IMR-90 (cell line): ENCODE data around the gene IBA57. TPM values are rescaled to one million over a fixed set of nuclear protein-coding genes. Genes with fewer than 3 reads are reported as not detected.
A peak's percentile ranks its signal among the peaks of the same experiment; 100 is the strongest.

Source experiments
- ATAC-seq: fragments of 200-7000 bp; cut with Tn5 transposase; 2 replicates; pipeline ENCODE4 v1.9.1; 2020; ENCODE audit warnings: low read depth, mild to moderate bottlenecking, moderate library complexity
- BruUV-seq: library from RNA; stranded (reverse); fragments of 400-500 nt; replicated peaks from 2 replicates; lab custom pipeline; 2021; lab: Mats Ljungman, UMichigan
- CTCF ChIA-PET: fragments of 300-600 bp; formaldehyde crosslinking; extraction: SDS; loops from one replicate; lab custom pipeline; 2021; ENCODE audit warnings: antibody characterized with exemption; lab: Yijun Ruan, JAX
- POLR2A ChIA-PET: fragments of 300-600 bp; sonication (Branson Sonifier 250); formaldehyde crosslinking; loops from one replicate; lab custom pipeline; 2022; ENCODE audit warnings: antibody characterized with exemption; ENCODE audit not compliant: unreplicated experiment; lab: Charles Lee
- DNase-seq: peaks from one replicate; pipeline ENCODE4 v3.0.0; 2013
- H2AFZ ChIP-seq: replicated peaks from 2 replicates; pipeline ENCODE3; 2013; ENCODE audit warnings: low read length, mild to moderate bottlenecking; ENCODE audit not compliant: poor library complexity
- H2AK5ac ChIP-seq: 2 replicates; pipeline ENCODE4 v1.6.1; 2013; ENCODE audit warnings: low read depth, low read length, inconsistent platforms
- H2AK9ac ChIP-seq: replicated peaks from 2 replicates; pipeline ENCODE3; 2013; ENCODE audit warnings: mild to moderate bottlenecking, low read depth, low read length, moderate library complexity; ENCODE audit not compliant: poor library complexity
- H2BK120ac ChIP-seq: 2 replicates; pipeline ENCODE4 v1.6.1; 2013; ENCODE audit warnings: low read depth, low read length, inconsistent platforms
- H2BK15ac ChIP-seq: 3 replicates; pipeline ENCODE4 v1.6.1; 2013; ENCODE audit warnings: low read depth, low read length, inconsistent platforms
- H2BK20ac ChIP-seq: 2 replicates; pipeline ENCODE4 v1.6.1; 2013; ENCODE audit warnings: low read depth, mild to moderate bottlenecking, inconsistent platforms, low read length, moderate library complexity
- H2BK5ac ChIP-seq: 2 replicates; pipeline ENCODE4 v1.6.1; 2013; ENCODE audit warnings: mild to moderate bottlenecking, low read depth, low read length, inconsistent platforms; ENCODE audit not compliant: poor library complexity, severe bottlenecking
- H3K14ac ChIP-seq: replicated peaks from 2 replicates; pipeline ENCODE4 v1.6.1; 2013; ENCODE audit warnings: low read depth, low read length, inconsistent platforms
- H3K18ac ChIP-seq: 2 replicates; pipeline ENCODE4 v1.6.1; 2013; ENCODE audit warnings: low read depth, low read length, control low read depth
- H3K23ac ChIP-seq: 2 replicates; pipeline ENCODE4 v1.6.1; 2013; ENCODE audit warnings: low read depth, low read length, inconsistent platforms
- H3K27ac ChIP-seq: 2 replicates; pipeline ENCODE4 v1.5.1; 2013; ENCODE audit warnings: mild to moderate bottlenecking, control low read depth, low read length; ENCODE audit not compliant: insufficient read depth
- H3K27me3 ChIP-seq: 2 replicates; pipeline ENCODE4 v1.6.1; 2013; ENCODE audit warnings: low read length; ENCODE audit not compliant: control insufficient read depth, insufficient read depth
- H3K36me3 ChIP-seq: 2 replicates; pipeline ENCODE4 v1.6.1; 2013; ENCODE audit warnings: low read length, mixed read lengths; ENCODE audit not compliant: control insufficient read depth, insufficient read depth
- H3K4ac ChIP-seq: 2 replicates; pipeline ENCODE4 v1.6.1; 2013; ENCODE audit warnings: low read depth, low read length, inconsistent platforms
- H3K4me1 ChIP-seq: 2 replicates; pipeline ENCODE4 v1.6.1; 2013; ENCODE audit warnings: low read length, mixed read lengths; ENCODE audit not compliant: control insufficient read depth, insufficient read depth
- H3K4me2 ChIP-seq: 2 replicates; pipeline ENCODE4 v1.6.1; 2013; ENCODE audit warnings: low read depth, mild to moderate bottlenecking, control low read depth, low read length, moderate library complexity
- H3K4me3 ChIP-seq: 2 replicates; pipeline ENCODE4 v1.5.1; 2013; ENCODE audit warnings: low read depth, mild to moderate bottlenecking, control low read depth, low read length, moderate library complexity; ENCODE audit not compliant: insufficient read depth
- H3K56ac ChIP-seq: 2 replicates; pipeline ENCODE4 v1.6.1; 2013; ENCODE audit warnings: low read length, inconsistent platforms; ENCODE audit not compliant: insufficient read depth; ENCODE audit errors: extremely low read depth
- H3K79me1 ChIP-seq, 2 experiments: 2 replicates each; pipeline ENCODE4 v1.6.1; 2013; ENCODE audit warnings: low read length in 2 of 2, inconsistent platforms in 1 of 2, low read depth in 1 of 2
- H3K9ac ChIP-seq: 2 replicates; pipeline ENCODE4 v1.6.1; 2013; ENCODE audit warnings: low read depth, low read length, control low read depth
- H3K9me1 ChIP-seq: 2 replicates; pipeline ENCODE4 v1.6.1; 2013; ENCODE audit warnings: low read length, inconsistent platforms; ENCODE audit not compliant: insufficient read depth
- H3K9me3 ChIP-seq: 2 replicates; pipeline ENCODE4 v1.6.1; 2013; ENCODE audit warnings: low read length; ENCODE audit not compliant: control insufficient read depth, insufficient read depth
- H4K20me1 ChIP-seq: 2 replicates; pipeline ENCODE4 v1.6.1; 2013; ENCODE audit warnings: low read length, inconsistent platforms; ENCODE audit not compliant: insufficient read depth
- H4K5ac ChIP-seq: 2 replicates; pipeline ENCODE4 v1.6.1; 2013; ENCODE audit warnings: mild to moderate bottlenecking, low read depth, low read length, control low read depth
- H4K8ac ChIP-seq, 2 experiments: 2 replicates each; pipeline ENCODE4 v1.6.1; 2013; ENCODE audit warnings: low read depth in 2 of 2, low read length in 2 of 2, control low read depth in 1 of 2, inconsistent platforms in 1 of 2
- H4K91ac ChIP-seq: 2 replicates; pipeline ENCODE4 v1.6.1; 2013; ENCODE audit warnings: low read depth, low read length, inconsistent platforms; ENCODE audit not compliant: insufficient read depth
- BHLHE40 ChIP-seq: fragments of 150-350 bp; IDR thresholded peaks from 2 replicates; pipeline ENCODE4 v1.6.1; 2016; ENCODE audit warnings: mild to moderate bottlenecking, low read depth, low read length
- CEBPB ChIP-seq: IDR thresholded peaks from 2 replicates; pipeline ENCODE4 v1.6.1; 2012; ENCODE audit warnings: low read depth, low read length, improper control_type of control experiment
- CHD1 ChIP-seq: IDR thresholded peaks from 2 replicates; pipeline ENCODE4 v1.6.1; 2012; ENCODE audit warnings: low read depth, low read length, improper control_type of control experiment
- ELK1 ChIP-seq: fragments of 150-350 bp; IDR thresholded peaks from 2 replicates; pipeline ENCODE4 v1.6.1; 2016; ENCODE audit warnings: low read depth, mild to moderate bottlenecking, low read length, moderate library complexity, borderline replicate concordance
- FOS ChIP-seq: fragments of 150-350 bp; IDR thresholded peaks from 2 replicates; pipeline ENCODE4 v1.6.1; 2016; ENCODE audit warnings: low read depth, low read length
- MAFK ChIP-seq: IDR thresholded peaks from 2 replicates; pipeline ENCODE4 v1.6.1; 2012; ENCODE audit warnings: low read depth, low read length, improper control_type of control experiment
- MAZ ChIP-seq: IDR thresholded peaks from 2 replicates; pipeline ENCODE4 v1.6.1; 2012; ENCODE audit warnings: low read depth, mild to moderate bottlenecking, low read length, improper control_type of control experiment, moderate library complexity, borderline replicate concordance
- MXI1 ChIP-seq: IDR thresholded peaks from 2 replicates; pipeline ENCODE4 v1.6.1; 2012; ENCODE audit warnings: low read depth, mild to moderate bottlenecking, low read length, moderate library complexity, borderline replicate concordance
- NFE2L2 ChIP-seq: fragments of 150-350 bp; IDR thresholded peaks from 2 replicates; pipeline ENCODE4 v1.6.1; 2016; ENCODE audit warnings: low read depth, mild to moderate bottlenecking, low read length
- POLR2A ChIP-seq: IDR thresholded peaks from 2 replicates; pipeline ENCODE4 v1.6.1; 2012; ENCODE audit warnings: mild to moderate bottlenecking, low read depth, low read length
- RCOR1 ChIP-seq: IDR thresholded peaks from 2 replicates; pipeline ENCODE4 v1.6.1; 2012; ENCODE audit warnings: mild to moderate bottlenecking, low read length, improper control_type of control experiment; ENCODE audit not compliant: insufficient replicate concordance
- SMC3 ChIP-seq: fragments of 150-350 bp; IDR thresholded peaks from 2 replicates; pipeline ENCODE4 v1.6.1; 2016; ENCODE audit warnings: low read depth, mild to moderate bottlenecking, antibody characterized with exemption, low read length, moderate library complexity
- USF2 ChIP-seq: fragments of 150-350 bp; IDR thresholded peaks from 2 replicates; pipeline ENCODE4 v1.6.1; 2017; ENCODE audit warnings: mild to moderate bottlenecking, antibody characterized with exemption, low read length, low read depth
- whole genome bisulfite sequencing, 2 experiments: methylation state at CpG; one replicate each; pipeline versions ENCODE4 v1.1.5 to v1.1.7; 2013; ENCODE audit warnings: missing lambda C conversion rate in 2 of 2; ENCODE audit not compliant: insufficient read length in 1 of 2; ENCODE audit errors: extremely low coverage in 2 of 2; 5-methylcytosine and 5-hydroxymethylcytosine counted together
- dilution Hi-C: fragments of 300-500 bp; cut with HindIII; formaldehyde crosslinking; loops from one replicate; pipeline ENCODE4 v1.14.3; 2018; ENCODE audit warnings: low sequenced_read_pairs; ENCODE audit not compliant: unreplicated experiment
- in situ Hi-C: fragments of 300-500 bp; cut with MboI; formaldehyde crosslinking; loops from 3 replicates; pipeline ENCODE4 v1.14.3; 2019; ENCODE audit warnings: low sequenced_read_pairs, inconsistent platforms, mixed read lengths
- intact Hi-C: fragments of 100-400 bp; cut with micrococcal nuclease; formaldehyde crosslinking; loops from 2 replicates; pipeline ENCODE4 v1.10.0; 2022
- polyA plus RNA-seq, 3 experiments: library from polyadenylated mRNA; depleted of rRNA; stranded (reverse); fragments of >200 nt; gene quantifications; 2 replicates each; pipeline ENCODE4 v1.2.3, GENCODE V29; 2012; ENCODE audit warnings: low replicate concordance in 1 of 3
- total RNA-seq: library from RNA; depleted of rRNA; stranded (reverse); fragments of >200 nt; gene quantifications from 2 replicates; pipeline ENCODE4 v1.2.3, GENCODE V29; 2012

The IBA57 gene
- total and polyA plus RNA-seq, 2 of the 4 experiments (the other 2 are of a cell fraction): 2.0 to 2.6 TPM

- 100% methylated on average over 3 of the region's 12 CpGs; no CpG with 5 or more reads in 1 of the 2 experiments for WGBS, 2 experiments
- CTCF ChIA-PET: interaction anchor here (0.5 to 1.5 kb wide), 4 partner anchors 11 to 1014 kb away, joined by 3 to 8 read pairs (median 4); no protein-coding TSS in a partner anchor
- Histone ChIP-seq H2AK5ac (peak overlapping the region; percentile 70; the same call in 1 of the 2 replicates), H4K20me1 (peaks cover 11% of the 10 kb centered on the region), H3K27me3 (no peaks in the 10 kb centered on the region), H3K4ac (peak overlapping the region; percentile 85), H2BK20ac (peak overlapping the region; percentile 80), H3K27ac (peak overlapping the region; percentile 96), H2AFZ (no peak overlapping the region), H4K5ac (peak overlapping the region; percentile 64), H3K18ac (peak overlapping the region; percentile 57), H2BK120ac (peak overlapping the region; percentile 76), H2BK5ac (peak overlapping the region; percentile 91), H2BK15ac (peak overlapping the region; percentile 89; the same call in 2 of the 3 replicates), H3K79me1 (peaks cover 6 to 40% of the 10 kb centered on the region in 2 experiments; a peak in 2 of 4 replicates), H3K4me3 (no peak overlapping the region), H3K23ac (peak overlapping the region; percentile 51; the same call in 1 of the 2 replicates), H3K9me3 (peaks cover 2% of the 10 kb centered on the region; the same call in 1 of the 2 replicates), H2AK9ac (no peak overlapping the region), H4K8ac (peak overlapping the region; percentile 8 to 81; a peak in 2 of 4 replicates), H3K9ac (no peak overlapping the region), H3K36me3 (0 out of 2 replicates have a peak, but pooled peaks cover 4% of the 10 kb centered on the region), H3K9me1 (peaks cover 18% of the 10 kb centered on the region), H3K56ac (no peak overlapping the region), H3K4me2 (no peak overlapping the region), H4K91ac (peak overlapping the region; percentile 87), H3K4me1 (peaks cover 11% of the 10 kb centered on the region), H3K14ac (peak overlapping the region; percentile 68; the same call in 1 of the 2 replicates)
- no TSS peak for BruUV-seq
- DNase-seq (no peak), ATAC-seq (no peak)
- in situ Hi-C loops (no loop called here), dilution Hi-C loops (no loop called here), intact Hi-C loops (no loop called here)
- POLR2A ChIA-PET: no interaction called here
- TF ChIP-seq FOS (no peak), USF2 (no peak), SMC3 (no peak), POLR2A (no peak), MAFK (no peak), MXI1 (no peak), BHLHE40 (no peak), NFE2L2 (no peak), CHD1 (no peak), MAZ (no peak), RCOR1 (no peak), CEBPB (no peak), ELK1 (no peak)
Measured at GRCh38 chr1:228177721-228178710, 12.4 kb downstream of the IBA57 start.
